GM23248 (cell line): ENCODE measurements around the gene EDDM13. TPM values are rescaled to one million over a fixed set of nuclear protein-coding genes. Genes with fewer than 3 reads are reported as not detected.

ENCODE experiments used
- DNase-seq: peaks from one replicate; pipeline ENCODE4 v3.0.0-alpha.2; 2015
- H2AFZ ChIP-seq: fragments of 200-600 bp; sonication (generic); 2 replicates; pipeline ENCODE4 v1.6.1; 2016; ENCODE audit warnings: antibody characterized with exemption
- H3F3A ChIP-seq: fragments of 200-600 bp; sonication (generic); 2 replicates; pipeline ENCODE4 v1.6.1; 2016; ENCODE audit warnings: mild to moderate bottlenecking, antibody characterized with exemption, mixed run types; ENCODE audit not compliant: insufficient read depth
- H3K27ac ChIP-seq: fragments of 200-600 bp; sonication (generic); 2 replicates; pipeline ENCODE4 v1.5.1; 2016; ENCODE audit warnings: mild to moderate bottlenecking
- H3K27me3 ChIP-seq: fragments of 200-600 bp; sonication (generic); replicated peaks from 2 replicates; pipeline ENCODE4 v1.6.1; 2016; ENCODE audit warnings: mild to moderate bottlenecking; ENCODE audit not compliant: insufficient read depth
- H3K36me3 ChIP-seq: fragments of 200-600 bp; sonication (generic); 2 replicates; pipeline ENCODE4 v1.6.1; 2016; ENCODE audit warnings: low read depth, mild to moderate bottlenecking
- H3K4me1 ChIP-seq: fragments of 200-600 bp; sonication (generic); 2 replicates; pipeline ENCODE4 v1.6.1; 2016; ENCODE audit warnings: mild to moderate bottlenecking; ENCODE audit not compliant: insufficient read depth
- H3K4me2 ChIP-seq: fragments of 200-600 bp; sonication (generic); one replicate; pipeline ENCODE4 v1.6.1; 2016; ENCODE audit warnings: mild to moderate bottlenecking; ENCODE audit not compliant: unreplicated experiment
- H3K4me3 ChIP-seq: fragments of 200-600 bp; sonication (generic); 2 replicates; pipeline ENCODE4 v1.5.1; 2016; ENCODE audit warnings: mild to moderate bottlenecking
- H3K79me2 ChIP-seq: fragments of 200-600 bp; sonication (generic); 2 replicates; pipeline ENCODE4 v1.6.1; 2016; ENCODE audit warnings: mild to moderate bottlenecking; ENCODE audit not compliant: insufficient read depth
- H3K9ac ChIP-seq: fragments of 200-600 bp; sonication (generic); 2 replicates; pipeline ENCODE4 v1.6.1; 2016; ENCODE audit warnings: mild to moderate bottlenecking
- H3K9me2 ChIP-seq: fragments of 200-600 bp; sonication (generic); 2 replicates; pipeline ENCODE4 v1.6.1; 2016; ENCODE audit warnings: mixed run types, mild to moderate bottlenecking, moderate library complexity; ENCODE audit not compliant: insufficient read depth
- H3K9me3 ChIP-seq: fragments of 200-600 bp; sonication (generic); one replicate; pipeline ENCODE4 v1.6.1; 2017; ENCODE audit warnings: low read depth
- H4K20me1 ChIP-seq: fragments of 200-600 bp; sonication (generic); 2 replicates; pipeline ENCODE4 v1.6.0; 2016; ENCODE audit not compliant: insufficient read depth
- EZH2 ChIP-seq: fragments of 200-600 bp; sonication (generic); IDR thresholded peaks from 2 replicates; pipeline ENCODE4 v1.6.1; 2018; ENCODE audit warnings: antibody characterized with exemption, mild to moderate bottlenecking; ENCODE audit not compliant: insufficient read depth, poor library complexity, severe bottlenecking
- EZH2phosphoT487 ChIP-seq: fragments of 200-600 bp; sonication (generic); IDR thresholded peaks from 2 replicates; pipeline ENCODE4 v1.6.1; 2018; ENCODE audit warnings: antibody characterized with exemption, moderate library complexity, mild to moderate bottlenecking, low read depth; ENCODE audit not compliant: insufficient read depth
- WGBS, 2 experiments: methylation state at CpG; one replicate each; pipeline ENCODE4 v1.1.6; 2015 to 2017; ENCODE audit warnings: low lambda C conversion rate in 2 of 2, low coverage in 1 of 2; ENCODE audit errors: missing lambda C conversion rate in 2 of 2; 5-methylcytosine and 5-hydroxymethylcytosine counted together
- in situ Hi-C: fragments of 300-500 bp; cut with MboI; formaldehyde crosslinking; loops from 2 replicates; pipeline ENCODE4 v1.15.0; 2020
- polyA plus RNA-seq: library from polyadenylated mRNA; unstranded; fragments of >200 nt; fragmentation: Nextera tagmentation; extraction: Ambion mirVana; gene quantifications from 2 replicates; pipeline ENCODE4 v1.2.1, GENCODE V29; 2016
- total RNA-seq: library from RNA; depleted of rRNA; stranded (reverse); fragments of >200 nt; shearing (Covaris generic); gene quantifications from 2 replicates; pipeline ENCODE4 v1.2.3, GENCODE V29; 2014

The EDDM13 gene
- total and polyA plus RNA-seq, 2 experiments from 2014 or later = not detected

DNA sequence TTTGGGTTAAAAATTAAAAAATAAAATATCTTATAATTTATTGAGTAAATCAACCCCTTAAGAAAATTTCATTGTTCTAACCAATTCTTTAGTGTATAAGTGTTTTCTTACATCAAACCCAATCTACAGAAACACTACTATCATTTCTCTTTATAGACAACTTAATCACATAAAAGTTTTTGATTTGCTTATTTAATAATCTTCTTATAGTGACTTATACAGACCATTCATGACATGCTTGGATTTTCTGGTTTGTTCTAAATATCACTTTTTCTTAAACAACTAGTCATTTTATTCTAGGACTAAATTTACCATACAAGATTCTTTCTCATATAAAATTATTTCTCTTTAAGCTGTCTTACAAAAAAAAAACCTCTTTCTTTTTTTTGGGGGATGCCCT lies 69.4 kb downstream of the EDDM13 start:
- in situ Hi-C loops = no loop called here

GRCh38 chr19:56347163-56347778 lies 74.7 kb downstream of the EDDM13 start:
- no peaks in the 10 kb centered on the region for H3K4me1 ChIP-seq
- in situ Hi-C loops = no loop called here
- H3K4me2 ChIP-seq = no peak overlapping the region
- TF ChIP-seq EZH2 (no peak), EZH2phosphoT487 (no peak)
- no peak overlapping the region for H2AFZ ChIP-seq
- H3K27ac ChIP-seq = no peak overlapping the region
- no peaks in the 10 kb centered on the region for H3F3A ChIP-seq
- no peak overlapping the region for H3K9ac ChIP-seq
- no peaks in the 10 kb centered on the region for H4K20me1 ChIP-seq
- H3K27me3 ChIP-seq = no peaks in the 10 kb centered on the region
- no peaks in the 10 kb centered on the region for H3K9me2 ChIP-seq
- no peaks in the 10 kb centered on the region for H3K9me3 ChIP-seq
- 72 to 80% methylated on average over 7 of the region's 7 CpGs for WGBS, 2 experiments
- H3K36me3 ChIP-seq = no peaks in the 10 kb centered on the region
- DNase-seq = no peak
- no peak overlapping the region for H3K4me3 ChIP-seq
- no peaks in the 10 kb centered on the region for H3K79me2 ChIP-seq

More for the DNA sequence above, 69.4 kb downstream of the EDDM13 start:
- Histone ChIP-seq H3F3A (no peaks in the 10 kb centered on the region), H3K4me2 (no peak overlapping the region), H3K9me2 (no peaks in the 10 kb centered on the region), H2AFZ (no peak overlapping the region), H3K27me3 (no peaks in the 10 kb centered on the region), H3K36me3 (no peaks in the 10 kb centered on the region), H3K4me3 (no peak overlapping the region), H3K9ac (no peak overlapping the region), H4K20me1 (no peaks in the 10 kb centered on the region), H3K27ac (no peak overlapping the region), H3K4me1 (no peaks in the 10 kb centered on the region), H3K79me2 (no peaks in the 10 kb centered on the region), H3K9me3 (no peaks in the 10 kb centered on the region)
- no peak for DNase-seq
- TF ChIP-seq EZH2 (no peak), EZH2phosphoT487 (no peak)

GRCh38 chr19:56348289-56348877 lies 75.8 kb downstream of the EDDM13 start:
- no peaks in the 10 kb centered on the region for H3K27me3 ChIP-seq
- H3K9me2 ChIP-seq = no peaks in the 10 kb centered on the region
- no peak for TF ChIP-seq EZH2
- no peak for TF ChIP-seq EZH2phosphoT487
- WGBS, 2 experiments = 46 to 50% methylated on average over 5 of the region's 5 CpGs
- H3K4me3 ChIP-seq = no peak overlapping the region
- no peak overlapping the region for H3K27ac ChIP-seq
- H3K9ac ChIP-seq = no peak overlapping the region
- H3K4me1 ChIP-seq = no peaks in the 10 kb centered on the region
- DNase-seq = peak; percentile 39
- H4K20me1 ChIP-seq = no peaks in the 10 kb centered on the region
- in situ Hi-C loops = no loop called here
- no peaks in the 10 kb centered on the region for H3F3A ChIP-seq
- no peaks in the 10 kb centered on the region for H3K9me3 ChIP-seq
- H2AFZ ChIP-seq = no peak overlapping the region
- H3K4me2 ChIP-seq = no peak overlapping the region
- H3K36me3 ChIP-seq = no peaks in the 10 kb centered on the region
- H3K79me2 ChIP-seq = no peaks in the 10 kb centered on the region

- H3K36me3 ChIP-seq = no peaks in the 10 kb centered on the region
- TF ChIP-seq EZH2phosphoT487 (no peak), EZH2 (no peak)
- no peaks in the 10 kb centered on the region for H4K20me1 ChIP-seq
- no peaks in the 10 kb centered on the region for H3K4me1 ChIP-seq
- in situ Hi-C loops = no loop called here
- no peak overlapping the region for H3K27ac ChIP-seq
- H3K79me2 ChIP-seq = no peaks in the 10 kb centered on the region
- H3K27me3 ChIP-seq = no peaks in the 10 kb centered on the region
- H3K9me2 ChIP-seq = no peaks in the 10 kb centered on the region
- no peaks in the 10 kb centered on the region for H3F3A ChIP-seq
- H3K9ac ChIP-seq = no peak overlapping the region
- H3K4me3 ChIP-seq = no peak overlapping the region
- H2AFZ ChIP-seq = peak overlapping the region; percentile 67
- H3K9me3 ChIP-seq = no peaks in the 10 kb centered on the region
- no peak overlapping the region for H3K4me2 ChIP-seq
- WGBS, 2 experiments = 11 to 14% methylated on average over 8 of the region's 8 CpGs
- DNase-seq = peak; percentile 71
These were observed 78.0 kb downstream of the EDDM13 start for GRCh38 chr19:56350416-56351045.
